Activated CD4-positive, alpha-beta memory T cell treated with anti-CD3 and anti-CD28 coated beads, Interleukin-2, amount 10 ng/mL, durations not matched to agents 7 days and 5 days (primary cell): ENCODE results near the gene OPRL1. TPM values are rescaled to one million over a fixed set of nuclear protein-coding genes. Genes with fewer than 3 reads are reported as not detected.
A peak's percentile ranks its signal among the peaks of the same experiment; 100 is the strongest.

Experiments used
- CTCF ChIA-PET: fragments of 350-600 bp; sonication (Branson Sonifier 250); formaldehyde crosslinking; loops from one replicate; lab custom pipeline; 2021; ENCODE audit warnings: antibody characterized with exemption, inconsistent platforms; lab: Charles Lee
- POLR2A ChIA-PET: fragments of 350-600 bp; sonication (Branson Sonifier 250); formaldehyde crosslinking; loops from one replicate; lab custom pipeline; 2021; ENCODE audit warnings: antibody characterized with exemption; lab: Charles Lee
- DNase-seq: peaks from one replicate; pipeline ENCODE4 v3.0.0-alpha.2; 2020
- H3K27ac Mint-ChIP-seq: one replicate; pipeline ENCODE4 v1.8.0; 2021; ENCODE audit warnings: mild to moderate bottlenecking, mixed read lengths
- H3K27me3 Mint-ChIP-seq: one replicate; pipeline ENCODE4 v1.8.0; 2021; ENCODE audit warnings: mixed read lengths
- H3K36me3 Mint-ChIP-seq: one replicate; pipeline ENCODE4 v1.8.0; 2021; ENCODE audit warnings: low read depth, mixed read lengths
- H3K4me1 Mint-ChIP-seq: one replicate; pipeline ENCODE4 v1.8.0; 2021; ENCODE audit warnings: mixed read lengths
- H3K4me3 Mint-ChIP-seq: one replicate; pipeline ENCODE4 v1.8.0; 2021; ENCODE audit warnings: mild to moderate bottlenecking, mixed read lengths
- H3K9me3 Mint-ChIP-seq: one replicate; pipeline ENCODE4 v1.8.0; 2021; ENCODE audit warnings: mixed read lengths
- total RNA-seq, 2 experiments: library from RNA; stranded (reverse); gene quantifications; one replicate each; pipeline ENCODE4 v1.2.3, GENCODE V29; 2021

Gene OPRL1
- total RNA-seq, 2 experiments from 2014 or later = 1.2 to 1.6 TPM

GRCh38 chr20:64062596-64063388 is 17.1 kb upstream of the OPRL1 start, which contains the start of gene TCEA2:
Gene TCEA2 (plus strand): TSS chr20:64063198. CDS start chr20:64063313, 115 bp downstream.
- Mint-ChIP-seq H3K27me3 (no peaks in the 10 kb centered on the region), H3K36me3 (peaks cover 5% of the 10 kb centered on the region), H3K4me1 (peaks cover 65% of the 10 kb centered on the region), H3K4me3 (peak within 1 kb of the TSS; percentile 82), H3K27ac (peak within 1 kb of the TSS; percentile 89), H3K9me3 (no peaks in the 10 kb centered on the region)
- DNase-seq = peak; percentile 97
- POLR2A ChIA-PET = interaction anchor here (1.1 to 1.9 kb wide), 8 partner anchors 9 to 326 kb away, joined by 3 to 14 read pairs (median 5); partner anchors contain the start of genes LIME1, RGS19, SAMD10 and UCKL1
- CTCF ChIA-PET = interaction anchor here (0.9 to 3.6 kb wide), 11 partner anchors 8 to 525 kb away, joined by 3 to 27 read pairs (median 3); partner anchors contain the start of genes OPRL1, PRPF6, RGS19 and SAMD10

DNA sequence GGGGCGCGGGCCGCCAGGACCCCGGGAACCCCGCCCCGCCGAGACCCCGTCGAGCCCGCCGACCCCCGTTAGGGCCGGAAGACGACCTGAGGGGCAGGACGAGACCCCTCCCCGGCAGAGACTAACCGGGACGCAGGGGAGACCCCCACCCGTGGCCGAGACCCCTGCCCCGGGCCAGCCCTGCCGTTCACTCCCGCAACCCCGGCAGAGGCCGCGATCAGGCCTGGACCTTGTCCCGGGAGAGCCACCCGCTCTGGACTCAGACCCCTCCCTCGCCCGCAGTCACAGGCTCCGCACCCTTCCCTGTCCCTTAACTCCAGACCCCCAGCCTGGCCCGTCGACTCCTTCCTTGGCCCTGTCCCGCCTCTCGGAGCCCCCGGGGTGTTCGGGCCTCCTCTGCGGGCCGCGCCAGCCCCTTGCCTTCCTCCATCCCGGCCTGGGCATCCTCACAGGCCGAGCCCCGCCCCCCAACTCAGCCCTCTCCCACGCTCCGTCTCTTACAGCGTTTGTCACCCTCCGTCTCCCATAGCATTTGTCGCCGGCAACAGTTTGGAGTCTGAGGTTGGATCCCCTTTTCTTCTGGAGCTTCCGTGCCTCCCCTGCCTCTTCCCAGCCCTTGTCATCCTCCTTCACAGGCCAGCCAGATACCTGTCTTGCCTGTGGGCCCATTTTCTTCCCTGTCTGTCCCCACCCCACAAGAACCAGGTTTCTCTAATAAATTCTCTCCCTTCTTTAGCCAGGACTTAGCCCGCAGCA is 16.3 kb upstream of the OPRL1 start:
- H3K36me3 Mint-ChIP-seq = peaks cover 5% of the 10 kb centered on the region
- H3K9me3 Mint-ChIP-seq = no peaks in the 10 kb centered on the region
- peak overlapping the region; percentile 89 for H3K27ac Mint-ChIP-seq
- ChIA-PET CTCF (interaction anchor here (1.0 to 3.6 kb wide), 9 partner anchors 9 to 526 kb away, joined by 3 to 27 read pairs (median 4); partner anchors contain the start of genes OPRL1, PRPF6, RGS19 and SAMD10), POLR2A (interaction anchor here (1.0 to 4.6 kb wide), 11 partner anchors 9 to 107 kb away, joined by 3 to 74 read pairs (median 6); partner anchors contain the start of genes LKAAEAR1, OPRL1, PRPF6 and RGS19)
- H3K27me3 Mint-ChIP-seq = no peaks in the 10 kb centered on the region
- H3K4me3 Mint-ChIP-seq = peak overlapping the region; percentile 82
- peaks cover 64% of the 10 kb centered on the region for H3K4me1 Mint-ChIP-seq
- no peak for DNase-seq

DNA sequence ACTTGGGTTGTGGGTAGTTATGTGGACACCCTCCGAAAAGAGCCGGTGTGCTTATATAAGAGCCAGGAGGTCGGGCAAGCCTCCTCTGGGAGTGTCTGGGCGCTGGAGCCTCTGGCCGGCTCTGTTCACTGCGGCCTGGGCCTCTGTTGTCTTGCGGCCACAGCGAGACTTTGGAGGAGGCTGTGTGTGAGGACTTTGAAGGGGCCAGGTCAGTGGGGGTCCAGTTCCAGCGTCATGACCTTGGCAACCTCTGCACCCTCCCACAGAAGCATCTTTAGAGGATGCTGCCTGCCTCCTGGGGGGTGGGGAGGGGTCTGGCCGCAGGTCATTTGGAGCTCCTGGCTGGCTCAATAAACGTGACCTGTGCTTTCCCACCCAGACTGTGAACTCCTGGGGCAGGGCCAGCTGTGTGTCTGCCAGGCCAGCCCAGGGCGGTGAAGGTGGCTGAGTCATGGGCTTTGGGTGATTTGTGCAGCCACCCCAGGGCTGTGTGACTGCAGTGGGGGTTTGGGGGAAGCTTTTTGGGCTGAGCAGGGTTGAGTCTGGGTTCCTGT is 15.7 kb upstream of the OPRL1 start:
- peak overlapping the region; percentile 89 for H3K27ac Mint-ChIP-seq
- H3K4me3 Mint-ChIP-seq = peak overlapping the region; percentile 82
- no peaks in the 10 kb centered on the region for H3K27me3 Mint-ChIP-seq

GRCh38 chr20:64065062-64065973 is 14.6 kb upstream of the OPRL1 start:
- Mint-ChIP-seq H3K36me3 (peaks cover 5% of the 10 kb centered on the region), H3K9me3 (no peaks in the 10 kb centered on the region), H3K27me3 (no peaks in the 10 kb centered on the region), H3K4me1 (peaks cover 65% of the 10 kb centered on the region), H3K27ac (peak overlapping the region; percentile 89), H3K4me3 (peak overlapping the region; percentile 50)
- CTCF ChIA-PET = interaction anchor here (0.7 to 2.3 kb wide), 6 partner anchors 8 to 90 kb away, joined by 3 to 12 read pairs (median 4); partner anchors contain the start of genes PRPF6 and RGS19
- peak; percentile 38 for DNase-seq
- POLR2A ChIA-PET = interaction anchor here (0.8 to 4.6 kb wide), 9 partner anchors 8 to 545 kb away, joined by 3 to 74 read pairs (median 3); partner anchors contain the start of genes C20orf204, OPRL1, PPDPF and PRPF6

More for the DNA sequence above, 15.7 kb upstream of the OPRL1 start:
- no peak for DNase-seq
- POLR2A ChIA-PET = interaction anchor here (1.0 to 4.6 kb wide), 6 partner anchors 9 to 83 kb away, joined by 3 to 74 read pairs (median 4); partner anchors contain the start of genes LKAAEAR1, OPRL1, PRPF6 and RGS19
- H3K36me3 Mint-ChIP-seq = peaks cover 5% of the 10 kb centered on the region
- peaks cover 65% of the 10 kb centered on the region for H3K4me1 Mint-ChIP-seq
- CTCF ChIA-PET = no interaction called here
- H3K9me3 Mint-ChIP-seq = no peaks in the 10 kb centered on the region

DNA sequence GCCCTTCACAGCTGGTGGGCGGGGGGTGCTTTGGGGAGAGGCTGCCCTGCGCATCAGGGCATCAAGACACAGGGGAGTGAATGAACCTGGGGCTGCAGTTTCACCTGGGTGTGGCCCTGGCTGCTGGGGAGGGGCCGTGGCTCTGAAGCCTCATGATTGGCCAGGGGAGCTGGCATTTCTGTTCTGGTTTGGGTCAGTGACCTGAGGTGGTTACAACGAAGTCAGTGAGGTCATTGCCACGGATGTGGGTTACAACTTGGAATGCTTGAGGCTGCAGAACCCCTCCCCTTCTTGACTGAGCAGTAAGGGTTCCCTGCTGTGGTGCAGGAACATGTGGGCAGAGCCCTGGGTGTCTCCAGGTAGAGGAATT is 13.9 kb upstream of the OPRL1 start:
- Mint-ChIP-seq H3K9me3 (no peaks in the 10 kb centered on the region), H3K4me3 (peak overlapping the region; percentile 50), H3K27ac (peak overlapping the region; percentile 89), H3K4me1 (peaks cover 65% of the 10 kb centered on the region), H3K36me3 (peaks cover 5% of the 10 kb centered on the region), H3K27me3 (no peaks in the 10 kb centered on the region)
- POLR2A ChIA-PET = interaction anchor here (0.6 to 4.6 kb wide), 9 partner anchors 8 to 545 kb away, joined by 3 to 74 read pairs (median 3); partner anchors contain the start of genes C20orf204, LIME1, OPRL1 and PPDPF
- DNase-seq = peak; percentile 90
- CTCF ChIA-PET = interaction anchor here (0.7 to 2.3 kb wide), 6 partner anchors 8 to 91 kb away, joined by 3 to 12 read pairs (median 4); partner anchors contain the start of genes PRPF6 and RGS19

- Mint-ChIP-seq H3K27ac (peak overlapping the region; percentile 89), H3K36me3 (peaks cover 9% of the 10 kb centered on the region), H3K27me3 (no peaks in the 10 kb centered on the region), H3K9me3 (no peaks in the 10 kb centered on the region), H3K4me3 (peak overlapping the region; percentile 54), H3K4me1 (peaks cover 63% of the 10 kb centered on the region)
- POLR2A ChIA-PET = interaction anchor here (1.1 to 4.6 kb wide), 4 partner anchors 11 to 28 kb away, joined by 4 to 74 read pairs (median 10); partner anchors contain the start of genes LKAAEAR1, OPRL1 and RGS19
- DNase-seq = no peak
- CTCF ChIA-PET = interaction anchor here (2.3 kb wide), 1 partner anchor 11 kb away, joined by 12 read pairs; the partner anchor contains the start of gene RGS19
These were observed 12.8 kb upstream of the OPRL1 start for GRCh38 chr20:64067005-64067632.

DNA sequence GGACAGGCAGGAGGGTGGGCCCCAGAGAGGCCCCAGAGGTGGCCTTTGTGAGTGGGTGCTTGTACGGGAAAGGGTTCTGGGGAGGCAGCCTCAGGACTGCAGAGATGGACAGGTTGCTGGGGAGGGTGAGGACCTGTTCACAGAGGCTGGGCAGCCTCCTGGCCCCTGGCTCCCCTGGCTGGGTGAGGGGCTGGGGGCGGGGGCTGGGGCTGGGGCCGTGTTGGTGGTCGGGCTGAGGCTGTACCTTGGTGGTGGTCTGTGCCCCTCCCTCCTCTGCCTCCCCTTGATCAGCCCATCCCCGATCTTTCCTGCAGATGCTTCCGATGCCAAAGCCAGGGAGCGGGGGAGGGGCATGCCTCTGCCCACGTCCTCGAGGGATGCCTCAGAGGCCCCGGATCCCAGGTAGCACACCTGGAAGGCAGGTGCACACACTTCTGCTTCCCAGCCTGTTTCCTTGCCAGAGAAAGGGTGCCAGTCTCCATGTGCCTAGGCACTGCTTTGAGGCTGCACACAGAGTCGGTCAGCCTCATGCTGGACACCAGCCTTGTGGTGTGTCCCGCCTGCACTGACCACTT is 12.1 kb upstream of the OPRL1 start:
- POLR2A ChIA-PET = interaction anchor here (0.6 to 4.6 kb wide), 5 partner anchors 10 to 545 kb away, joined by 3 to 74 read pairs (median 9); partner anchors contain the start of genes OPRL1 and RGS19
- Mint-ChIP-seq H3K4me1 (peaks cover 62% of the 10 kb centered on the region), H3K27me3 (no peaks in the 10 kb centered on the region), H3K9me3 (no peaks in the 10 kb centered on the region), H3K4me3 (no peak overlapping the region), H3K36me3 (peaks cover 16% of the 10 kb centered on the region), H3K27ac (peak overlapping the region; percentile 89)
- CTCF ChIA-PET = interaction anchor here (2.3 kb wide), 1 partner anchor 10 kb away, joined by 12 read pairs; the partner anchor contains the start of gene RGS19
- DNase-seq = no peak

GRCh38 chr20:64068386-64069208 is 11.3 kb upstream of the OPRL1 start:
- CTCF ChIA-PET = interaction anchor here (1.9 kb wide), 1 partner anchor 29 kb away, joined by 6 read pairs; no protein-coding TSS in a partner anchor
- peak overlapping the region; percentile 24 for H3K4me3 Mint-ChIP-seq
- no peaks in the 10 kb centered on the region for H3K27me3 Mint-ChIP-seq
- H3K27ac Mint-ChIP-seq = peak overlapping the region; percentile 62
- DNase-seq = no peak
- no peaks in the 10 kb centered on the region for H3K9me3 Mint-ChIP-seq
- peaks cover 65% of the 10 kb centered on the region for H3K4me1 Mint-ChIP-seq
- H3K36me3 Mint-ChIP-seq = peaks cover 21% of the 10 kb centered on the region
- POLR2A ChIA-PET = interaction anchor here (0.6 to 3.9 kb wide), 6 partner anchors 9 to 546 kb away, joined by 3 to 16 read pairs (median 5); partner anchors contain the start of genes OPRL1 and RGS19

DNA sequence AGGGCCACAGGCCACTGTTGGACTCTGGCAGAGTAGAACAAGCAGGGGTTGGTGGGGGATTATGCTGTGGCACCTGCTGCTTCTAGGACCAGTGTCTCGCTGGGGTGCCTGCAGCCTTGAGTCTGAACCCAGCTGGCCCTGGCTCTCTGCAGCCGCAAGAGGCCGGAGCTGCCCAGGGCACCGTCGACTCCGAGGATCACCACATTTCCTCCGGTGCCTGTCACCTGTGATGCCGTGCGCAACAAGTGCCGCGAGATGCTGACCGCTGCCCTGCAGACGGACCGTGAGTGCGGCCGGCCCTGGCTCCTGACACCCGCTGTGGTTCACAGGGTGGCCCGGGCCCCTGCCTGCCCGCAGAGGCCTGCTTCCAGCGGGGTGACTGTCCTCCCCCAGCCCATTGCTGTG is 10.7 kb upstream of the OPRL1 start:
- no peaks in the 10 kb centered on the region for H3K9me3 Mint-ChIP-seq
- ChIA-PET CTCF (interaction anchor here (1.0 to 1.9 kb wide), 3 partner anchors 9 to 30 kb away, joined by 3 to 10 read pairs (median 6); no protein-coding TSS in a partner anchor), POLR2A (interaction anchor here (0.8 to 3.9 kb wide), 5 partner anchors 9 to 30 kb away, joined by 3 to 16 read pairs (median 6); partner anchors contain the start of genes OPRL1 and RGS19)
- H3K4me1 Mint-ChIP-seq = peaks cover 61% of the 10 kb centered on the region
- peaks cover 24% of the 10 kb centered on the region for H3K36me3 Mint-ChIP-seq
- no peak overlapping the region for H3K27ac Mint-ChIP-seq
- no peak for DNase-seq
- no peaks in the 10 kb centered on the region for H3K27me3 Mint-ChIP-seq
- no peak overlapping the region for H3K4me3 Mint-ChIP-seq
